NCI-H526 treated with DMSO at 0.1 percent for 48 hours (cell line): ENCODE data around the gene ACMSD.
A peak's percentile ranks its signal among the peaks of the same experiment; 100 is the strongest.
"Not testable (repeated sequence)": the region's sequence is repeated elsewhere in the genome, so short reads cannot be mapped to it uniquely, and the experiment has no call there.

Source experiments
- DNase-seq: peaks from one replicate; lab custom pipeline; 2025; lab: John Stamatoyannopoulos, UW

The ACMSD gene

GRCh38 chr2:134907441-134908116, 69.2 kb downstream of the ACMSD start:
- not testable (repeated sequence) for DNase-seq

- no peak for DNase-seq
Measured at GRCh38 chr2:134910763-134911399, 72.5 kb downstream of the ACMSD start.

- DNase-seq, result no peak
Measured at GRCh38 chr2:134911400-134911785, 73.0 kb downstream of the ACMSD start.

- no peak for DNase-seq
Measured at GRCh38 chr2:134912361-134912760, 73.9 kb downstream of the ACMSD start.

GRCh38 chr2:134917360-134917865, 79.0 kb downstream of the ACMSD start:
- DNase-seq, result no peak

- peak; percentile 97 for DNase-seq
Measured at GRCh38 chr2:134917888-134918525, 79.6 kb downstream of the ACMSD start.

GRCh38 chr2:134918526-134919340, 80.3 kb downstream of the ACMSD start, which contains the start of gene CCNT2:
CCNT2 (plus strand) TSS chr2:134918822; CDS start chr2:134918855, 33 bp downstream.
- peak; percentile 97 for DNase-seq

GRCh38 chr2:134919341-134920210, 81.2 kb downstream of the ACMSD start:
- peak; percentile 15 for DNase-seq

- DNase-seq, result no peak
Measured at GRCh38 chr2:134924912-134925311, 86.5 kb downstream of the ACMSD start.

GRCh38 chr2:134926231-134926931, 88.0 kb downstream of the ACMSD start:
- DNase-seq, result no peak

- no peak for DNase-seq
Measured at GRCh38 chr2:134927195-134927594, 88.8 kb downstream of the ACMSD start.

GRCh38 chr2:134932864-134933526, 94.6 kb downstream of the ACMSD start:
- DNase-seq, result no peak

GRCh38 chr2:134933732-134934131, 95.3 kb downstream of the ACMSD start:
- no peak for DNase-seq

- no peak for DNase-seq
Measured at GRCh38 chr2:134934150-134934549, 95.7 kb downstream of the ACMSD start.

GRCh38 chr2:134934641-134935040, 96.2 kb downstream of the ACMSD start:
- no peak for DNase-seq

GRCh38 chr2:134936691-134937090, 98.3 kb downstream of the ACMSD start:
- DNase-seq, result no peak

GRCh38 chr2:134943540-134943939, 105.1 kb downstream of the ACMSD start:
- no peak for DNase-seq

GRCh38 chr2:134944975-134945374, 106.6 kb downstream of the ACMSD start:
- DNase-seq, result no peak

- DNase-seq, result no peak
Measured at GRCh38 chr2:134946073-134946472, 107.7 kb downstream of the ACMSD start.
